OCI-LY3 (cell line): ENCODE measurements around the gene NOVA1.

Experiments used
- EZH2phosphoT487 ChIP-seq: fragments of 200-600 bp; shearing (Covaris generic); IDR thresholded peaks from 2 replicates; pipeline ENCODE4 v1.6.1; 2018; ENCODE audit warnings: antibody characterized with exemption, mixed run types, low read depth
- TF ChIP-seq, protein P1 (sequence below): fragments of 200-600, 300-600 bp; sonication (generic); IDR thresholded peaks from 2 replicates; pipeline ENCODE4 v1.5.1; 2014; ENCODE audit warnings: antibody characterized with exemption, low read length, low read depth

- TF ChIP-seq, protein P1, sequence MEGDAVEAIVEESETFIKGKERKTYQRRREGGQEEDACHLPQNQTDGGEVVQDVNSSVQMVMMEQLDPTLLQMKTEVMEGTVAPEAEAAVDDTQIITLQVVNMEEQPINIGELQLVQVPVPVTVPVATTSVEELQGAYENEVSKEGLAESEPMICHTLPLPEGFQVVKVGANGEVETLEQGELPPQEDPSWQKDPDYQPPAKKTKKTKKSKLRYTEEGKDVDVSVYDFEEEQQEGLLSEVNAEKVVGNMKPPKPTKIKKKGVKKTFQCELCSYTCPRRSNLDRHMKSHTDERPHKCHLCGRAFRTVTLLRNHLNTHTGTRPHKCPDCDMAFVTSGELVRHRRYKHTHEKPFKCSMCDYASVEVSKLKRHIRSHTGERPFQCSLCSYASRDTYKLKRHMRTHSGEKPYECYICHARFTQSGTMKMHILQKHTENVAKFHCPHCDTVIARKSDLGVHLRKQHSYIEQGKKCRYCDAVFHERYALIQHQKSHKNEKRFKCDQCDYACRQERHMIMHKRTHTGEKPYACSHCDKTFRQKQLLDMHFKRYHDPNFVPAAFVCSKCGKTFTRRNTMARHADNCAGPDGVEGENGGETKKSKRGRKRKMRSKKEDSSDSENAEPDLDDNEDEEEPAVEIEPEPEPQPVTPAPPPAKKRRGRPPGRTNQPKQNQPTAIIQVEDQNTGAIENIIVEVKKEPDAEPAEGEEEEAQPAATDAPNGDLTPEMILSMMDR = no peak
- TF ChIP-seq EZH2phosphoT487 = no peak
These were observed 183.7 kb downstream of the NOVA1 start for GRCh38 chr14:26414103-26414502.
